ENCODE measurements around the gene APBB1IP.
"Not testable (repeated sequence)": the region's sequence is repeated elsewhere in the genome, so short reads cannot be mapped to it uniquely, and the experiment has no call there.

Gene APBB1IP

GRCh38 chr10:26556748-26557640 is 118.9 kb downstream of the APBB1IP start:
- DNase-seq (ENCODE audit: low read depth), result no peak

GRCh38 chr10:26557641-26558014 is 119.5 kb downstream of the APBB1IP start:
- no peak for DNase-seq (ENCODE audit: low read depth)

- no peak for DNase-seq (ENCODE audit: low read depth)
Observed at GRCh38 chr10:26566525-26567350, 128.6 kb downstream of the APBB1IP start.

GRCh38 chr10:26567351-26567721 is 129.2 kb downstream of the APBB1IP start:
- DNase-seq (ENCODE audit: low read depth), result no peak

- no peak for DNase-seq (ENCODE audit: low read depth)
Observed at GRCh38 chr10:26571655-26572054, 133.5 kb downstream of the APBB1IP start.

GRCh38 chr10:26573674-26574073 is 135.5 kb downstream of the APBB1IP start:
- DNase-seq (ENCODE audit: low read depth), result no peak

GRCh38 chr10:26574783-26575182 is 136.6 kb downstream of the APBB1IP start:
- DNase-seq (ENCODE audit: low read depth), result no peak

- DNase-seq (ENCODE audit: low read depth), result not testable (repeated sequence)
Observed at GRCh38 chr10:26578371-26578770, 140.2 kb downstream of the APBB1IP start.

GRCh38 chr10:26579256-26580063 is 141.3 kb downstream of the APBB1IP start:
- no peak for DNase-seq (ENCODE audit: low read depth)

- DNase-seq (ENCODE audit: low read depth), result no peak
Observed at GRCh38 chr10:26586211-26586610, 148.1 kb downstream of the APBB1IP start.

GRCh38 chr10:26588611-26589010 is 150.5 kb downstream of the APBB1IP start:
- no peak for DNase-seq (ENCODE audit: low read depth)

GRCh38 chr10:26589813-26590212 is 151.7 kb downstream of the APBB1IP start:
- DNase-seq (ENCODE audit: low read depth), result not testable (repeated sequence)

GRCh38 chr10:26593896-26594295 is 155.8 kb downstream of the APBB1IP start:
- no peak for DNase-seq (ENCODE audit: low read depth)

- not testable (repeated sequence) for DNase-seq (ENCODE audit: low read depth)
Observed at GRCh38 chr10:26603283-26603682, 165.1 kb downstream of the APBB1IP start.

- not testable (repeated sequence) for DNase-seq (ENCODE audit: low read depth)
Observed at GRCh38 chr10:26604320-26605093, 166.4 kb downstream of the APBB1IP start.

GRCh38 chr10:26606389-26606877 is 168.3 kb downstream of the APBB1IP start:
- not testable (repeated sequence) for DNase-seq (ENCODE audit: low read depth)

GRCh38 chr10:26612151-26612915 is 174.2 kb downstream of the APBB1IP start:
- DNase-seq (ENCODE audit: low read depth), result no peak

Data from activated T-cell treated with anti-CD3 and anti-CD28 coated beads for 48 hours (primary cell).